Neutrophil (primary cell): Measurements from ENCODE around the gene SPATS1.
"Not testable (repeated sequence)": the region's sequence is repeated elsewhere in the genome, so short reads cannot be mapped to it uniquely, and the experiment has no call there.

ENCODE experiments used
- H3K27ac ChIP-seq: fragments of 200-600 bp; sonication (generic); 2 replicates; pipeline ENCODE4 v1.5.1; 2016; ENCODE audit warnings: mild to moderate bottlenecking, moderate library complexity
- H3K27me3 ChIP-seq: fragments of 200-600 bp; sonication (generic); 2 replicates; pipeline ENCODE4 v1.6.0; 2016; ENCODE audit warnings: mild to moderate bottlenecking
- H3K36me3 ChIP-seq: fragments of 200-600 bp; sonication (generic); 2 replicates; pipeline ENCODE4 v1.5.1; 2017
- H3K4me1 ChIP-seq, 2 experiments: fragments of 200-600 bp in 1 of 2; sonication (generic) in 1 of 2; 1 replicate in 1 of 2; 2 replicates in 1 of 2; pipeline versions ENCODE4 v1.5.1 to v1.6.1; 2013 to 2016; ENCODE audit warnings: low read depth in 1 of 2, low read length in 1 of 2, mild to moderate bottlenecking in 1 of 2, moderate library complexity in 1 of 2; ENCODE audit not compliant: control insufficient read depth in 1 of 2, insufficient read depth in 1 of 2
- H3K4me3 ChIP-seq, 2 experiments: fragments of 200-600 bp in 1 of 2; sonication (generic) in 1 of 2; 1 replicate in 1 of 2; 2 replicates in 1 of 2; pipeline ENCODE4 v1.5.1; 2013 to 2016; ENCODE audit warnings: low read depth in 1 of 2, low read length in 1 of 2, mild to moderate bottlenecking in 1 of 2, moderate library complexity in 1 of 2
- H3K9me3 ChIP-seq: fragments of 200-600 bp; sonication (generic); 2 replicates; pipeline ENCODE4 v1.5.1; 2016
- CTCF ChIP-seq: fragments of 200-600 bp; sonication (generic); IDR thresholded peaks from 2 replicates; pipeline ENCODE4 v1.5.1; 2016; ENCODE audit warnings: antibody characterized with exemption

The SPATS1 gene

DNA sequence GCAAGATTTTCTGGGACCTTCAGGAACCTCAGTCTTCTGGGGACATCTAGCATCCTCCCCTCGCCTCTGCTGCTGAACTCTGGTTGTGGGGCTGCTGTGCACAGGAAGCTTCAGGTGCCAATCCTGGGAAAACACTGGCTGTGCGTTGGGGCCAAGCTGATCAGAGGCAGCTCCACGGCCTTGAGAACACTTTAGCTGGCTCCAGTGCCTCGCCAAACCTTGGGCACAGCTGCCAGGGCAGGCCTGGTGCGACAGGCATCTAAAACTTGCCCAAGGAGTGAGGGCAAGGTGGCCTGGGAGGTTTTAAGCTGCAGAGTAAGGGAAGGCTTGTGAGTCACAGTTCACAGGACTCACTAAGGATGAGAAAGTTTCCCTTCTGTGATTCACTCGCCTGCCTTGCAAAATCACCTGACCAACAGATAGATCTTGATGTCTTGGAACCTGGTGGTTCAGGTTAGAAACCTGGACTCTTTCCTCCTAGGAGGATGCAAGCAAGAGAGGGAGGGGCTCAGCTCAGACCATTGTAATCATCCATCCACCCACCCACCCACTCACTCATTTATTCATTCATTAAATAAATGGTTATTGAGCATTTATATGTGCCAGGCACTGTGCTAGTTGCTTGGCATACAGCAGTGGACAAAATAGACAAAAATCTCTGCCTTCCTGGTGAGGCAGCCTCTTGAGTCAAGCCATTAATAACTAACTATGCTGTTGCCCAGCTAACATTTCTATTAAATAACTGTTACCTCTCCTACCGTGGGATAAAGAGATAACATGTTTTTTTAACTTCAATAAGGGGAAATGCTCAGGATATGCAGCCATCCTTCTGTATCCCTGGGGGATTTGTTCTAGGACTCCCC, 2.5 kb upstream of the SPATS1 start:
- Histone ChIP-seq H3K27ac (no peak overlapping the region), H3K4me3 (no peak overlapping the region), H3K9me3 (no peaks in the 10 kb centered on the region), H3K4me1 (no peaks in the 10 kb centered on the region), H3K36me3 (no peaks in the 10 kb centered on the region), H3K27me3 (peaks cover 57% of the 10 kb centered on the region)
- TF ChIP-seq CTCF = no peak

DNA sequence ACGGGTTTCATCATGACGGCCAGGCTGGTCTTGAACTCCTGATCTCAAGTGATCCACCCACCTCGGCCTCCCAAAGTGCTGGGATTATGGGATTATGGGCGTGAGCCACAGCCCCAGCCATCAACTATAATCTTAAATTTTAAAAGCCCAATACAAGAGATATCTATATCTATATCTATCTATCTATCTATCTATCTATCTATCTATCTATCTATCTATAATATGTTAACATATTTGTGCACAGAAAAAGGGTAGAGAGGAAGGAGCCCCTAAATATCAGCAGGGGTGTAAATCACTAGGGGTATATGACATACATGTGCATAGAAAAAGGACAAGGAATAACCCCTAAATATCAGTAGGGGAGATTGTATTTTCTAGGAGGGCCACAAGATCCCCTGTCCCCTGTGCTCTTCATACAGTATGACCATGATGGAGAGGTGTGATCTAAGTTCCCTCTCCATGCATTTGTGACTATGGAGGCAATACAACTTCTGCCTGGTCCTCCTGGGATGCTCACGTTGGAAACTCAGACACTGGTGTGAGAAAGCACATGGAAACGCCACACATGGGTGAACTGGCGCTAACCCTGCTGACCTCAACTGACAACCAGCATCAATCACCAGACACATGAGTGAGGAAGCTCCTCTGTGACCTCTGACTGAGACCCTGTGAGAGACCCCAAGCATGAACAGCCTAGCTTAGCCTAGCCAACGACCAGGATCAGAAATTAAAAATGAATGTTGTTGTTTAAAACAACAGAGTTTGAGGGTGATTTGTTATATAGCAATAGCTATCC, 1.2 kb upstream of the SPATS1 start:
- Histone ChIP-seq H3K9me3 (no peaks in the 10 kb centered on the region), H3K27ac (no peak overlapping the region), H3K36me3 (no peaks in the 10 kb centered on the region), H3K4me1 (no peaks in the 10 kb centered on the region), H3K4me3 (no peak overlapping the region), H3K27me3 (peaks cover 70% of the 10 kb centered on the region)
- no peak for TF ChIP-seq CTCF

DNA sequence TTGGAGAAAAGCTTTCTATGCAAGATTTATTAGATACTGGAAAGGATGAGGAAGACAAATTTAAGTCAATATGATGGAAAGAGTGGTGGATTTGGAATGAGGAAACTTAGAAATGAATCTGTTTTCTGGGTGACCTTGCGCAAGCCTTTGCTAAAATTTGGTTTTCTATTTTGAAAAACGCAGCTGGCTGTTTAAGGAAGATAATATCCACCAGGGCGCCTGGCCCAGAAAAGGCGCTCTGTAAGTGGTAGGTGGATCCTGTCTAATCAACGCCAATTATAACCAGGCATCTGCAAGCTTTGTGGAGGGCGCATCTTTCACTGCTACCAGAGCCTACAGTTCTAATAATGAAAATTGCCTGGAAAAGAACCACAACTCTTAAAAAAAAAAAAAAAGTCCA, 398 bp upstream of the SPATS1 start:
- Histone ChIP-seq H3K27ac (no peak overlapping the region), H3K4me1 (no peaks in the 10 kb centered on the region), H3K36me3 (no peaks in the 10 kb centered on the region), H3K27me3 (peaks cover 77% of the 10 kb centered on the region), H3K9me3 (no peaks in the 10 kb centered on the region), H3K4me3 (no peak overlapping the region)
- no peak for TF ChIP-seq CTCF

- not testable (repeated sequence) for H3K9me3 ChIP-seq, H3K36me3 ChIP-seq, H3K4me1 ChIP-seq, H3K4me3 ChIP-seq, H3K27ac ChIP-seq
- peaks cover 52% of the 10 kb centered on the region for H3K27me3 ChIP-seq
Observed at GRCh38 chr6:44346818-44347217, 4.4 kb downstream of the SPATS1 start.

DNA sequence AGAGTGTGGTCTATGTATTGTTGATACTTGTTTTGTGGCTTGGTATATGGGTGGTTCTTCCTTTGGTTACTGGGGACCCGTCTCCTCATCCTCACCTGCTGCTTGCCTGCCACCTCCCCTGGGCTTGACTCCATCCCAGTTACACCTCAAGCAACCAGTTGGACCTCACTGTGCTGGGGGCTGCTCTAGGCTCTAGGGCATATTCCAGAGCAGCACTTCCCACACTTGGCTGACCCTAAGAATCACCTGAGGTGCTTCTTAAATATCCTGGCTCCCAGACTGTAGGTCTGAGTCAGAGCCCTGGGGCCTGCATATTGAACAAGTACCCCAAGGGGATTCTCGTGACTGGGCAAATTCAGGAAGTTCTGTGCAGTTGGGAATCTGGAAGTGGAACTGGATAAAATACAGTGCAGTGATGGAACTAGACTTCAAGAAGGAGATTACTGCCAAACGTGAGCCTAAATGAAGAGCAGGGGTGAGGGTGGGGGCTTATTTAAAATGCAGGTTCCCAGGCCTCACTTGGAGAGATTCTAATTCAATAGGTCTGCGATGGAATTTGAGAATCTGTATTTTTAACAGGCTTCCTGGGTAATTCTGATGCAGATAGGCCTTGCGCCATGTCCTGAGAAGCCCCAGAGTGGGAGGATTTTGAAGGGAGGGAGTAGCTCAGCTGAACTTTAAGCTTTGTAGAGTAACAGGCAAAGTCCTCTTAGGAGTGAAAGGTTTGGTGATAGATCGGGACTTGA, 7.6 kb downstream of the SPATS1 start:
- TF ChIP-seq CTCF = no peak
- Histone ChIP-seq H3K36me3 (no peaks in the 10 kb centered on the region), H3K4me1 (no peaks in the 10 kb centered on the region), H3K9me3 (no peaks in the 10 kb centered on the region), H3K4me3 (no peak overlapping the region), H3K27me3 (peaks cover 23% of the 10 kb centered on the region), H3K27ac (no peak overlapping the region)

GRCh38 chr6:44350650-44350994, 8.2 kb downstream of the SPATS1 start:
- not testable (repeated sequence) for H3K4me1 ChIP-seq, H3K9me3 ChIP-seq, H3K27ac ChIP-seq, H3K36me3 ChIP-seq, H3K4me3 ChIP-seq
- H3K27me3 ChIP-seq = peaks cover 23% of the 10 kb centered on the region
